ENCODE measurements around the gene ARID5A.

Gene ARID5A

DNA sequence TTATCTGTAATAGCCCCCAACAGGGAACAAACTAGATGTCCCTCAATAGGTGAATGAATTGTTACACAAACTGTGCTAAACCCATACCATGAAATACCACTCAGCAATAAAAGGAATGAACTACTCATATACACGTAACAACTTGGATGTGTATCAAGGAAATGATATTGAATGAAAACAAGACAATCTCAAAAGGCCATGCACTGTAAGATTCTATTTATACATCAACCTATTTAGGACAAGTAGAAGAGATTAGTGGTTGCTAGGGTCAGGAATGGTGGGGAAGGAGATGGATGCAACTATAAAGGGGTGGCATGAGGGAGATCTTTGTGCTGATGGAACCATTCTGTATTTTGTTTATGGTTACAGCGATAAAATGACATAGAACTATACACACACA is 54.5 kb downstream of the ARID5A start:
- H3K4me3 Mint-ChIP-seq: no peak overlapping the region
- H3K4me1 Mint-ChIP-seq: no peaks in the 10 kb centered on the region
- no peak overlapping the region for H3K27ac Mint-ChIP-seq
- peaks cover 83% of the 10 kb centered on the region for H3K36me3 Mint-ChIP-seq (ENCODE audit: low read depth)
- H3K9me3 Mint-ChIP-seq: no peaks in the 10 kb centered on the region
- TF ChIP-seq, protein P1, sequence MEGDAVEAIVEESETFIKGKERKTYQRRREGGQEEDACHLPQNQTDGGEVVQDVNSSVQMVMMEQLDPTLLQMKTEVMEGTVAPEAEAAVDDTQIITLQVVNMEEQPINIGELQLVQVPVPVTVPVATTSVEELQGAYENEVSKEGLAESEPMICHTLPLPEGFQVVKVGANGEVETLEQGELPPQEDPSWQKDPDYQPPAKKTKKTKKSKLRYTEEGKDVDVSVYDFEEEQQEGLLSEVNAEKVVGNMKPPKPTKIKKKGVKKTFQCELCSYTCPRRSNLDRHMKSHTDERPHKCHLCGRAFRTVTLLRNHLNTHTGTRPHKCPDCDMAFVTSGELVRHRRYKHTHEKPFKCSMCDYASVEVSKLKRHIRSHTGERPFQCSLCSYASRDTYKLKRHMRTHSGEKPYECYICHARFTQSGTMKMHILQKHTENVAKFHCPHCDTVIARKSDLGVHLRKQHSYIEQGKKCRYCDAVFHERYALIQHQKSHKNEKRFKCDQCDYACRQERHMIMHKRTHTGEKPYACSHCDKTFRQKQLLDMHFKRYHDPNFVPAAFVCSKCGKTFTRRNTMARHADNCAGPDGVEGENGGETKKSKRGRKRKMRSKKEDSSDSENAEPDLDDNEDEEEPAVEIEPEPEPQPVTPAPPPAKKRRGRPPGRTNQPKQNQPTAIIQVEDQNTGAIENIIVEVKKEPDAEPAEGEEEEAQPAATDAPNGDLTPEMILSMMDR (IDR thresholded peaks at IDR 0.05; ENCODE audit: unreplicated experiment in 3 of 3): no peak
- no peaks in the 10 kb centered on the region for H3K27me3 Mint-ChIP-seq (ENCODE audit: low read depth)

DNA sequence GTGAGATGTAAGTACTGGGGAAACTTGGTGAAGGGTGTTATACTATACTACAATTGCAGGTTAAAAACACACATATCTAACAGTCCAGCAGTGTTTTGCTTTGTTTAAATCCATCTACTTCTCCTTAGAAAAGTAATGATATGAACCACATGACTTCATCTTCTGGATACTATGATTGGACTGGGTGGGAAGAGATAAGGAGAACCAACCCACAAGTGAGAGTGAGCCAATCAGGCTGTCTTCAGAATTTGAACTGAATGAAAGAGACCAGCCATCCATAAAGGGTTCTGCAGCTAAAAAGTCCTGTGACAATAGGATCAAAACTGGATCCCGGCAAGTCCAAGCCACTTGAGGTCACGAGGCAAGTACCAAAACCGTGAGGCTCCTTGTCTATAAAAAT is 54.9 kb downstream of the ARID5A start:
- TF ChIP-seq, protein P1 (IDR thresholded peaks at IDR 0.05; ENCODE audit: unreplicated experiment in 3 of 3): no peak
- Mint-ChIP-seq H3K36me3 (ENCODE audit: low read depth) (peaks cover 81% of the 10 kb centered on the region), H3K4me1 (no peaks in the 10 kb centered on the region), H3K27me3 (ENCODE audit: low read depth) (no peaks in the 10 kb centered on the region), H3K4me3 (no peak overlapping the region), H3K9me3 (no peaks in the 10 kb centered on the region), H3K27ac (no peak overlapping the region)

DNA sequence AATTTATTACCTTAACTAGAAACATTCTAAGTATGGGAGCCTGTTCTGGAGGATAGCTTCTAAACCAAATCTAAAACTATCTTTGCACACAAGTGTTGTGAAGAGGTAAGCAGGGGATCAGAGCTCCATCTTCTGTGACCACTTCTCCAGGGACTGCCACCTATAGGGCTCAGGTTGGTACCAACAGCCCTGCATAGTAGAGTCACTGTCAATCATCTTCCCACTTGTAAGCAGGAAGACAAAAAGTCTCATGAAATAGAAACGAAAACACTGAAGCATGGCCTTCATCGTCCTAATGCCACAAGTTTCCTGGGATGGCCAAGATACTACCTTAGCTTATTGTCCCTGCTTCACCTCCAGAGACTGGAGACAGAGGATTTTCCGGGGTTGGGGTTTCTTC is 57.7 kb downstream of the ARID5A start:
- Mint-ChIP-seq H3K4me3 (no peak overlapping the region), H3K27ac (no peak overlapping the region), H3K36me3 (ENCODE audit: low read depth) (peaks cover 78% of the 10 kb centered on the region), H3K4me1 (no peaks in the 10 kb centered on the region), H3K9me3 (no peaks in the 10 kb centered on the region), H3K27me3 (ENCODE audit: low read depth) (no peaks in the 10 kb centered on the region)
- TF ChIP-seq, protein P1 (IDR thresholded peaks at IDR 0.05; ENCODE audit: unreplicated experiment in 3 of 3): no peak

DNA sequence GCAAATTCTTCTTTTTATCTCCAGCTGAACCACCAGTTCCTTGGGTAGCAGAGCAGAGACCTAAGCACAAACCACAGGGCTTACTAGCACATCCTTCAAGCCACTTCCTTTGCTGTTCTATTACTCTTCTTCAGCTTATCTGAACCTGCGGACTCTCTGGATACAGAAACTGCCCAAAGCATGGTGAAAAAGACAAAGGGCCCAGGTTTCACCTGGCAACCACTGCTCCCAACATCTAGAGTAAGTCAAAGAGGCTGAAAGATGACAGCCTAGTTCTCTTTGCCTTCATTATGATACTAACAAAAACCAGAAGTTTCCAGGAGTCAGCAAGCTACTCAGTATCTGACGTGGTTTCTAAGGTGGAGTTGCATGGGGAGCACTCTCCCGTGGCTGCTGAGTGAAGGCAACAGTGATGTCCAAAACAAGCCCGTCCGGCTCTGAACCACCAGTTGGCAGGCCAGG is 58.2 kb downstream of the ARID5A start:
- Mint-ChIP-seq H3K4me1 (no peaks in the 10 kb centered on the region), H3K4me3 (no peak overlapping the region)

DNA sequence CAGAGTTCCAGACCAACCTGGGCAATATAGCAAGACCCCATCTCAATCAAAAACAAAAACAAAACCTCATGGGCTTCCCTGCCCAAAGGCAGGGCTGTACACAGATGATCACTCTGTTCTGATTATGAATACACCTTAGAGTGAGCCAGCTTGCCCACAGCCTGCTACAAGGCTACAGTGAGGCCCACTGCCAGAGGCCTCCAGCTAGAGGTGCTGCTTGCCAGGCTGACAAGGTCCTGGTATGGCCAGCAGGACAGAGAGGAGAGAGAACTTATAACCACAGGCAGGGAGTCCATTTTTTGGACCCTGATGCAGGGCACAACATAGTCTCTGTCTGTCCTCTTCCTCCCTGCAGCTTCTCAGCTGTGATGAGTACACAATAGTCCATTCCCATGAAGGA is 60.0 kb downstream of the ARID5A start:
- Mint-ChIP-seq H3K27me3 (ENCODE audit: low read depth) (no peaks in the 10 kb centered on the region), H3K4me3 (no peak overlapping the region), H3K9me3 (no peaks in the 10 kb centered on the region), H3K4me1 (no peaks in the 10 kb centered on the region), H3K27ac (no peak overlapping the region), H3K36me3 (ENCODE audit: low read depth) (peaks cover 89% of the 10 kb centered on the region)
- TF ChIP-seq, protein P1 (IDR thresholded peaks at IDR 0.05; ENCODE audit: unreplicated experiment in 3 of 3): no peak

More for the DNA sequence above, 58.2 kb downstream of the ARID5A start:
- H3K9me3 Mint-ChIP-seq: no peaks in the 10 kb centered on the region
- no peak overlapping the region for H3K27ac Mint-ChIP-seq
- H3K27me3 Mint-ChIP-seq (ENCODE audit: low read depth): no peaks in the 10 kb centered on the region
- TF ChIP-seq, protein P1 (IDR thresholded peaks at IDR 0.05; ENCODE audit: unreplicated experiment in 3 of 3): no peak
- peaks cover 78% of the 10 kb centered on the region for H3K36me3 Mint-ChIP-seq (ENCODE audit: low read depth)

DNA sequence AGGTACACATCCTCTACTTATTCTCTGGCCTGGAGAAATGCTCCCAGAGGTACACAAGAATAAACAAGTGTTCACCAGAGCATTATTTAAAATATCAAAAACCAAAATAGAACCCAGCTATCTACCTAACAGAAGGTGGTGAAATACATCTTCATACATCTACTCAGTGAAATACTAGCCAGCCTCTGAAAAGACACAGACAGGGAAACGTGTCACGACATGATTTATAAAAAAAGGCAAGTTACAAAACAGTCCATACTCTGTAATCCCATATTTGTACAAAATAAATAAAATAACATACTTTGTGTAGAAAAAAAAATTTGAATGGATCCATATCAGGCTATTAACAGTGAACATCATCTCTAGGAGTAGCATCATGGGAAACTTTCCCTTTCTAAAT is 63.4 kb downstream of the ARID5A start:
- TF ChIP-seq, protein P1 (IDR thresholded peaks at IDR 0.05; ENCODE audit: unreplicated experiment in 3 of 3): no peak

More for the DNA sequence above, 63.4 kb downstream of the ARID5A start:
- H3K27ac Mint-ChIP-seq: no peak overlapping the region
- H3K27me3 Mint-ChIP-seq (ENCODE audit: low read depth): no peaks in the 10 kb centered on the region
- no peak overlapping the region for H3K4me3 Mint-ChIP-seq
- no peaks in the 10 kb centered on the region for H3K9me3 Mint-ChIP-seq
- no peaks in the 10 kb centered on the region for H3K4me1 Mint-ChIP-seq
- peaks cover 77% of the 10 kb centered on the region for H3K36me3 Mint-ChIP-seq (ENCODE audit: low read depth)
